Measurements from ENCODE around the gene COL4A6.

DNA sequence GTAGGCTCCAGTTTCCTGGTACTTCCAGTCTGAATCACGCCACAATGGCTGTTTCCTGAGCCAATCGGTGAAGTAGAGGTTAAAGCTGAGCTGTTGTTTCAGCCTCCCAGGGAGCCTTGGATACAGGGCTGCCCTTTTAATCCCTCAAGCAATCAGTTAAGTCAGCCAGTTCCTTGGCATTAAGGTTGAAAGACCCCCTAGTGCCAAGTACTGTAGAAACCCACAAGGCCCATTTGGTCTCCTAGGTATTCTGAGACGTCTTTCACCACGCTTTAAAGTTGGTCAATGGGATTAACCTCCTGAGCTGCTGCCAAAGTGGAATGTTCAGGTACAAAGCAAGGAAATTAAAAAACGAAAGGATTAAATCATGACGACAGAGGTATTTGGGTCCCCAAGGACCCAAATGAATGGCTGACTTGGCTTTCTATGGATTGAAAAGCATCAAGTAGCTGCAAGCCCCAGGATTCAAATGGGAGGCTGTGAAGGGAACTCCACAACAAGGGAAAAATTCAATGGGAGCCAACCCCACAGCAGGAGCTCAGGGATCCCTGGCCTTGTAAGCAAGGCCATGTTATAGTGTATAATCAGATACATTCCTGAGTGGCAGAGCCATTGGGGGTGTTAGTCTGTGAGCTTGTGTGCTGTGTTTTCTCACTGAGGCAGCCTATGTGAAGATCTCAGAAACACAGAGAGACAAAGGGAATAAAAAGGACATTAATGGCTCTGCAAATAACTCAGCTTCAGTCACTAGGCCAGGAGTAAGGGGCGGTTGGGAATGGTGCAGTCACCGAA is 260.7 kb downstream of the COL4A6 start:
- TF ChIP-seq EP300 (IDR thresholded peaks at IDR 0.05) (no peak), POLR2AphosphoS5 (IDR thresholded peaks at IDR 0.05) (no peak), POLR2A (IDR thresholded peaks at IDR 0.05) (no peak)
- TF ChIP-seq, protein P1, sequence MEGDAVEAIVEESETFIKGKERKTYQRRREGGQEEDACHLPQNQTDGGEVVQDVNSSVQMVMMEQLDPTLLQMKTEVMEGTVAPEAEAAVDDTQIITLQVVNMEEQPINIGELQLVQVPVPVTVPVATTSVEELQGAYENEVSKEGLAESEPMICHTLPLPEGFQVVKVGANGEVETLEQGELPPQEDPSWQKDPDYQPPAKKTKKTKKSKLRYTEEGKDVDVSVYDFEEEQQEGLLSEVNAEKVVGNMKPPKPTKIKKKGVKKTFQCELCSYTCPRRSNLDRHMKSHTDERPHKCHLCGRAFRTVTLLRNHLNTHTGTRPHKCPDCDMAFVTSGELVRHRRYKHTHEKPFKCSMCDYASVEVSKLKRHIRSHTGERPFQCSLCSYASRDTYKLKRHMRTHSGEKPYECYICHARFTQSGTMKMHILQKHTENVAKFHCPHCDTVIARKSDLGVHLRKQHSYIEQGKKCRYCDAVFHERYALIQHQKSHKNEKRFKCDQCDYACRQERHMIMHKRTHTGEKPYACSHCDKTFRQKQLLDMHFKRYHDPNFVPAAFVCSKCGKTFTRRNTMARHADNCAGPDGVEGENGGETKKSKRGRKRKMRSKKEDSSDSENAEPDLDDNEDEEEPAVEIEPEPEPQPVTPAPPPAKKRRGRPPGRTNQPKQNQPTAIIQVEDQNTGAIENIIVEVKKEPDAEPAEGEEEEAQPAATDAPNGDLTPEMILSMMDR (IDR thresholded peaks at IDR 0.05) = no peak
